SK-N-SH treated with all-trans-retinoic acid at 6 μM for 48 hours (cell line): ENCODE measurements around the gene TMEM178B.

ENCODE experiments used
- ATAC-seq: fragments of 200-7000 bp; cut with Tn5 transposase; 3 replicates; pipeline ENCODE4 v1.9.1; 2020; ENCODE audit warnings: mild to moderate bottlenecking, moderate library complexity
- ARNTL ChIP-seq: fragments of 450-650 bp; formaldehyde crosslinking; IDR thresholded peaks from 2 replicates; pipeline ENCODE4 v1.5.0; 2020; ENCODE audit warnings: low read depth, mild to moderate bottlenecking, moderate library complexity, borderline replicate concordance
- BACH2 ChIP-seq: fragments of 250-450 bp; sonication (Bioruptor Pico); IDR thresholded peaks from 2 replicates; pipeline ENCODE4 v1.9.0; 2021; ENCODE audit warnings: mild to moderate bottlenecking, borderline replicate concordance
- CSDC2 ChIP-seq: fragments of 250-450 bp; sonication (Bioruptor Pico); IDR thresholded peaks from 2 replicates; pipeline ENCODE4 v1.5.0; 2020; ENCODE audit warnings: mild to moderate bottlenecking, moderate library complexity
- OSR1 ChIP-seq: fragments of 250-450 bp; sonication (Bioruptor Pico); IDR thresholded peaks from 2 replicates; pipeline ENCODE4 v1.8.0; 2022; ENCODE audit warnings: moderate library complexity, mild to moderate bottlenecking, inconsistent platforms
- POU6F1 ChIP-seq: fragments of 250-450 bp; sonication (Bioruptor Pico); IDR thresholded peaks from 2 replicates; pipeline ENCODE4 v1.8.0; 2021; ENCODE audit warnings: low read depth, mild to moderate bottlenecking, moderate library complexity, borderline replicate concordance
- PPARA ChIP-seq: fragments of 250-450 bp; sonication (Bioruptor Pico); IDR thresholded peaks from 2 replicates; pipeline ENCODE4 v1.5.0; 2020; ENCODE audit warnings: mild to moderate bottlenecking, borderline replicate concordance
- RARB ChIP-seq: fragments of 250-450 bp; sonication (Bioruptor Pico); IDR thresholded peaks from 2 replicates; pipeline ENCODE4 v1.8.0; 2021; ENCODE audit warnings: mild to moderate bottlenecking, moderate library complexity
- SNAI2 ChIP-seq: fragments of 250-450 bp; sonication (Bioruptor Pico); IDR thresholded peaks from 2 replicates; pipeline ENCODE4 v1.5.0; 2020; ENCODE audit warnings: mild to moderate bottlenecking, moderate library complexity
- TCF4 ChIP-seq: fragments of 250-450 bp; sonication (Bioruptor Pico); IDR thresholded peaks from 2 replicates; pipeline ENCODE4 v1.8.0; 2021; ENCODE audit warnings: mild to moderate bottlenecking, moderate library complexity, borderline replicate concordance
- TOX ChIP-seq: fragments of 250-450 bp; sonication (Bioruptor Pico); IDR thresholded peaks from 2 replicates; pipeline ENCODE4 v1.8.0; 2021; ENCODE audit warnings: mild to moderate bottlenecking, moderate library complexity, borderline replicate concordance
- ZFP30 ChIP-seq: fragments of 450-650 bp; formaldehyde crosslinking; IDR thresholded peaks from 2 replicates; pipeline ENCODE4 v1.5.0; 2022; ENCODE audit warnings: mild to moderate bottlenecking, moderate library complexity
- ZNF565 ChIP-seq: fragments of 450-650 bp; formaldehyde crosslinking; conservative IDR thresholded peaks from 2 replicates; pipeline ENCODE4 v1.5.0; 2020; ENCODE audit warnings: low read depth, mild to moderate bottlenecking, moderate library complexity
- ZNF70 ChIP-seq: fragments of 450-650 bp; formaldehyde crosslinking; IDR thresholded peaks from 2 replicates; pipeline ENCODE4 v1.5.0; 2020; ENCODE audit warnings: mild to moderate bottlenecking, moderate library complexity
- ZNF8 ChIP-seq: fragments of 450-650 bp; formaldehyde crosslinking; IDR thresholded peaks from 2 replicates; pipeline ENCODE4 v1.5.0; 2020; ENCODE audit warnings: mild to moderate bottlenecking, moderate library complexity
- TF ChIP-seq, protein P1 (sequence below): fragments of 250-450 bp; sonication (Bioruptor Pico); IDR thresholded peaks from 2 replicates; pipeline ENCODE4 v1.5.1; 2021; ENCODE audit warnings: mild to moderate bottlenecking, moderate library complexity
- TF ChIP-seq, protein P2 (sequence below): fragments of 250-450 bp; sonication (Bioruptor Pico); IDR thresholded peaks from 2 replicates; pipeline ENCODE4 v1.5.1; 2020; ENCODE audit warnings: low read depth, mild to moderate bottlenecking, moderate library complexity
- TF ChIP-seq, protein P3 (sequence below): fragments of 250-450 bp; sonication (Bioruptor Pico); IDR thresholded peaks from 2 replicates; pipeline ENCODE4 v1.8.0; 2020; ENCODE audit warnings: mild to moderate bottlenecking, moderate library complexity, borderline replicate concordance
- TF ChIP-seq, protein P4 (sequence below): fragments of 250-450 bp; sonication (Bioruptor Pico); IDR thresholded peaks from 2 replicates; pipeline ENCODE4 v1.5.0; 2020; ENCODE audit warnings: mild to moderate bottlenecking, moderate library complexity

The TMEM178B gene

DNA sequence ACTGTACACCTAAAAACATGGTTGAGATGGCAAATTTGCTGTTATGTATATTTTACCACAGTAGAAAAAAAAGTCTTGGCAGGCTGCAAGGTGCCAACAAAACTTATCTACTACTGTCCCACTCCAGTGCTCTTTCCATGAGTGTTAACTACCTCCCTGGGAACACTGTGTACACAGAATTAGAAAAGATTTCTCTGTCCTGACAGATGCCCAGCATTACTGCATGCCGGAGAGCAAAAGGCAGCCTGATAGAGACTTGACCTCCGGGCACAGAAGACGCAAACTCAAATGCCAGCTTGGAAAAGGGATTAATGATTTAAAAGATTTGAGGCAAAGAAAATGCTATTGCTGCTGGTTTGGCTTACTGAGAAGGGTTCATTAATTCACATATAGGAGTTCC is 228.8 kb downstream of the TMEM178B start (continued):
- TF ChIP-seq SNAI2 (CRISPR knock-in tag) (no peak), PPARA (CRISPR knock-in tag) (no peak), POU6F1 (CRISPR knock-in tag) (no peak)

- TF ChIP-seq, protein P1, sequence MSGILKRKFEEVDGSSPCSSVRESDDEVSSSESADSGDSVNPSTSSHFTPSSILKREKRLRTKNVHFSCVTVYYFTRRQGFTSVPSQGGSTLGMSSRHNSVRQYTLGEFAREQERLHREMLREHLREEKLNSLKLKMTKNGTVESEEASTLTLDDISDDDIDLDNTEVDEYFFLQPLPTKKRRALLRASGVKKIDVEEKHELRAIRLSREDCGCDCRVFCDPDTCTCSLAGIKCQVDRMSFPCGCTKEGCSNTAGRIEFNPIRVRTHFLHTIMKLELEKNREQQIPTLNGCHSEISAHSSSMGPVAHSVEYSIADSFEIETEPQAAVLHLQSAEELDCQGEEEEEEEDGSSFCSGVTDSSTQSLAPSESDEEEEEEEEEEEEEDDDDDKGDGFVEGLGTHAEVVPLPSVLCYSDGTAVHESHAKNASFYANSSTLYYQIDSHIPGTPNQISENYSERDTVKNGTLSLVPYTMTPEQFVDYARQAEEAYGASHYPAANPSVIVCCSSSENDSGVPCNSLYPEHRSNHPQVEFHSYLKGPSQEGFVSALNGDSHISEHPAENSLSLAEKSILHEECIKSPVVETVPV (CRISPR knock-in tag), result no peak
- TF ChIP-seq BACH2 (CRISPR knock-in tag) (no peak), ZNF8 (CRISPR knock-in tag) (no peak), SNAI2 (CRISPR knock-in tag) (no peak), TCF4 (CRISPR knock-in tag) (no peak), POU6F1 (CRISPR knock-in tag) (no peak), RARB (no peak), ZNF70 (CRISPR knock-in tag) (no peak), ZNF565 (CRISPR knock-in tag) (no peak), ARNTL (CRISPR knock-in tag) (no peak), PPARA (CRISPR knock-in tag) (no peak), CSDC2 (CRISPR knock-in tag) (no peak)
- TF ChIP-seq, protein P2, sequence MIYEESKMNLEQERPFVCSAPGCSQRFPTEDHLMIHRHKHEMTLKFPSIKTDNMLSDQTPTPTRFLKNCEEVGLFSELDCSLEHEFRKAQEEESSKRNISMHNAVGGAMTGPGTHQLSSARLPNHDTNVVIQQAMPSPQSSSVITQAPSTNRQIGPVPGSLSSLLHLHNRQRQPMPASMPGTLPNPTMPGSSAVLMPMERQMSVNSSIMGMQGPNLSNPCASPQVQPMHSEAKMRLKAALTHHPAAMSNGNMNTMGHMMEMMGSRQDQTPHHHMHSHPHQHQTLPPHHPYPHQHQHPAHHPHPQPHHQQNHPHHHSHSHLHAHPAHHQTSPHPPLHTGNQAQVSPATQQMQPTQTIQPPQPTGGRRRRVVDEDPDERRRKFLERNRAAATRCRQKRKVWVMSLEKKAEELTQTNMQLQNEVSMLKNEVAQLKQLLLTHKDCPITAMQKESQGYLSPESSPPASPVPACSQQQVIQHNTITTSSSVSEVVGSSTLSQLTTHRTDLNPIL (CRISPR knock-in tag), result no peak
- TF ChIP-seq, protein P3, sequence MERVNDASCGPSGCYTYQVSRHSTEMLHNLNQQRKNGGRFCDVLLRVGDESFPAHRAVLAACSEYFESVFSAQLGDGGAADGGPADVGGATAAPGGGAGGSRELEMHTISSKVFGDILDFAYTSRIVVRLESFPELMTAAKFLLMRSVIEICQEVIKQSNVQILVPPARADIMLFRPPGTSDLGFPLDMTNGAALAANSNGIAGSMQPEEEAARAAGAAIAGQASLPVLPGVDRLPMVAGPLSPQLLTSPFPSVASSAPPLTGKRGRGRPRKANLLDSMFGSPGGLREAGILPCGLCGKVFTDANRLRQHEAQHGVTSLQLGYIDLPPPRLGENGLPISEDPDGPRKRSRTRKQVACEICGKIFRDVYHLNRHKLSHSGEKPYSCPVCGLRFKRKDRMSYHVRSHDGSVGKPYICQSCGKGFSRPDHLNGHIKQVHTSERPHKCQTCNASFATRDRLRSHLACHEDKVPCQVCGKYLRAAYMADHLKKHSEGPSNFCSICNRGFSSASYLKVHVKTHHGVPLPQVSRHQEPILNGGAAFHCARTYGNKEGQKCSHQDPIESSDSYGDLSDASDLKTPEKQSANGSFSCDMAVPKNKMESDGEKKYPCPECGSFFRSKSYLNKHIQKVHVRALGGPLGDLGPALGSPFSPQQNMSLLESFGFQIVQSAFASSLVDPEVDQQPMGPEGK (CRISPR knock-in tag), result no peak
- TF ChIP-seq, all 23 proteins: peak for 0
- no peak for ATAC-seq
These were observed 230.4 kb downstream of the TMEM178B start for GRCh38 chr7:141304291-141304690.

DNA sequence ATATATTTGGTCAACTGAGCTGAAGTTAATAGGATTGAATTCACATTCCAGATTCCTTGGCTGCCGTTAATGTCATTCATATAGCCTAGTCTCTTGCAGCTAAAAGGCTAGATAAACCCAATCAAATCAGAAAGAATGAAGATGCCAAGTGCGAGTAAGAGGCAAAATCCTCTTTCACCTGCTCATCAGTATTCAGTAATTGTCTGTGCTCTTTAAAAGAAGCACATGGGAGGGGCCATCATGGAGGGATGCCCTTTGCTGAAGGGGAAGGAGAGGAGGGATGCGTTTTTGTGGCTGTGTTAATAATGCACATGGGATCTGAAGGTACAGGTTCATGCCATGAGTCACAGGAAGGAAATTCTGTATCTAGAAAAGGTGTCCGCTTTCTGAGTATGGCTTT is 232.2 kb downstream of the TMEM178B start:
- no peak for ATAC-seq
- TF ChIP-seq TOX (CRISPR knock-in tag) (no peak), OSR1 (CRISPR knock-in tag) (no peak), ARNTL (CRISPR knock-in tag) (no peak), ZFP30 (CRISPR knock-in tag) (no peak), CSDC2 (CRISPR knock-in tag) (no peak), TCF4 (CRISPR knock-in tag) (no peak), RARB (no peak), ZNF565 (CRISPR knock-in tag) (no peak)
- TF ChIP-seq, protein P2 (CRISPR knock-in tag), result no peak
- TF ChIP-seq, protein P4, sequence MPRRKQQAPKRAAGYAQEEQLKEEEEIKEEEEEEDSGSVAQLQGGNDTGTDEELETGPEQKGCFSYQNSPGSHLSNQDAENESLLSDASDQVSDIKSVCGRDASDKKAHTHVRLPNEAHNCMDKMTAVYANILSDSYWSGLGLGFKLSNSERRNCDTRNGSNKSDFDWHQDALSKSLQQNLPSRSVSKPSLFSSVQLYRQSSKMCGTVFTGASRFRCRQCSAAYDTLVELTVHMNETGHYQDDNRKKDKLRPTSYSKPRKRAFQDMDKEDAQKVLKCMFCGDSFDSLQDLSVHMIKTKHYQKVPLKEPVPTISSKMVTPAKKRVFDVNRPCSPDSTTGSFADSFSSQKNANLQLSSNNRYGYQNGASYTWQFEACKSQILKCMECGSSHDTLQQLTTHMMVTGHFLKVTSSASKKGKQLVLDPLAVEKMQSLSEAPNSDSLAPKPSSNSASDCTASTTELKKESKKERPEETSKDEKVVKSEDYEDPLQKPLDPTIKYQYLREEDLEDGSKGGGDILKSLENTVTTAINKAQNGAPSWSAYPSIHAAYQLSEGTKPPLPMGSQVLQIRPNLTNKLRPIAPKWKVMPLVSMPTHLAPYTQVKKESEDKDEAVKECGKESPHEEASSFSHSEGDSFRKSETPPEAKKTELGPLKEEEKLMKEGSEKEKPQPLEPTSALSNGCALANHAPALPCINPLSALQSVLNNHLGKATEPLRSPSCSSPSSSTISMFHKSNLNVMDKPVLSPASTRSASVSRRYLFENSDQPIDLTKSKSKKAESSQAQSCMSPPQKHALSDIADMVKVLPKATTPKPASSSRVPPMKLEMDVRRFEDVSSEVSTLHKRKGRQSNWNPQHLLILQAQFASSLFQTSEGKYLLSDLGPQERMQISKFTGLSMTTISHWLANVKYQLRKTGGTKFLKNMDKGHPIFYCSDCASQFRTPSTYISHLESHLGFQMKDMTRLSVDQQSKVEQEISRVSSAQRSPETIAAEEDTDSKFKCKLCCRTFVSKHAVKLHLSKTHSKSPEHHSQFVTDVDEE (CRISPR knock-in tag), result no peak
